RWPE1 (cell line): Measurements from ENCODE around the gene RAI14.
A peak's percentile ranks its signal among the peaks of the same experiment; 100 is the strongest.

Experiments used
- CTCF ChIA-PET: fragments of 350-600 bp; sonication (Branson Sonifier 250); formaldehyde crosslinking; extraction: SDS; loops from one replicate; lab custom pipeline; 2021; lab: Yijun Ruan, JAX
- POLR2A ChIA-PET: fragments of 400-600 bp; formaldehyde crosslinking; extraction: SDS; loops from one replicate; lab custom pipeline; 2020; ENCODE audit warnings: antibody characterized with exemption; ENCODE audit not compliant: low non-redundant PET; lab: Yijun Ruan, JAX
- DNase-seq: peaks from one replicate; pipeline ENCODE4 v3.0.0; 2012; ENCODE audit warnings: low spot score
- H3K27ac ChIP-seq: fragments of 450-650 bp; 2 replicates; pipeline ENCODE4 v1.5.1; 2017
- TF ChIP-seq, protein P1 (sequence below): fragments of 450-650 bp; conservative IDR thresholded peaks from 2 replicates; pipeline ENCODE4 v1.5.1; 2017; ENCODE audit warnings: low read depth, mild to moderate bottlenecking

RAI14 gene

GRCh38 chr5:34669931-34670516, 13.9 kb downstream of the RAI14 start:
- TF ChIP-seq, protein P1, sequence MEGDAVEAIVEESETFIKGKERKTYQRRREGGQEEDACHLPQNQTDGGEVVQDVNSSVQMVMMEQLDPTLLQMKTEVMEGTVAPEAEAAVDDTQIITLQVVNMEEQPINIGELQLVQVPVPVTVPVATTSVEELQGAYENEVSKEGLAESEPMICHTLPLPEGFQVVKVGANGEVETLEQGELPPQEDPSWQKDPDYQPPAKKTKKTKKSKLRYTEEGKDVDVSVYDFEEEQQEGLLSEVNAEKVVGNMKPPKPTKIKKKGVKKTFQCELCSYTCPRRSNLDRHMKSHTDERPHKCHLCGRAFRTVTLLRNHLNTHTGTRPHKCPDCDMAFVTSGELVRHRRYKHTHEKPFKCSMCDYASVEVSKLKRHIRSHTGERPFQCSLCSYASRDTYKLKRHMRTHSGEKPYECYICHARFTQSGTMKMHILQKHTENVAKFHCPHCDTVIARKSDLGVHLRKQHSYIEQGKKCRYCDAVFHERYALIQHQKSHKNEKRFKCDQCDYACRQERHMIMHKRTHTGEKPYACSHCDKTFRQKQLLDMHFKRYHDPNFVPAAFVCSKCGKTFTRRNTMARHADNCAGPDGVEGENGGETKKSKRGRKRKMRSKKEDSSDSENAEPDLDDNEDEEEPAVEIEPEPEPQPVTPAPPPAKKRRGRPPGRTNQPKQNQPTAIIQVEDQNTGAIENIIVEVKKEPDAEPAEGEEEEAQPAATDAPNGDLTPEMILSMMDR, result no peak
- H3K27ac ChIP-seq, result no peak overlapping the region
- no peak for DNase-seq
- ChIA-PET POLR2A (interaction anchor here (0.7 kb wide), 1 partner anchor 169 kb away, joined by 3 read pairs; the partner anchor contains the start of gene TTC23L), CTCF (interaction anchor here (0.6 to 1.0 kb wide), 2 partner anchors 10 to 98 kb away, joined by 3 read pairs; no protein-coding TSS in a partner anchor)

DNA sequence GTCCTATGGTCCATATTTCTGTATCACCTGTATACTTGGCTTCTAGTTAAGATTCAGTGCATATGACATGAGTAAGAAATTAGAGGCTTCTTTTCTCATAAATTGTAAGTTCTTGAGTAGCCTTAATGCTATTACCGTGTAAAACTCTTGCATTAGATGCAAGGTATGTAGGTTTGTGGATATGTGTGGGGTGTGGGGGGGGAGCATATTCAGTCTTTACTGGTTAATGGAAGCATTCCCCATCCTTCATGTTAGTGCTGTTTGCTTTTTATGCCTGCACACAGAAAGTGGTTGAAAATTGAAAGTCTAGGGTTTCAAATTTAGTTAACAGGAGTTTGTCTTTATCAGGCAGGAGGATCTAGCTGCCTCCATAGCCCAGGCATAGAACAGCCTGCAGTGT, 16.1 kb downstream of the RAI14 start:
- ChIA-PET POLR2A (no interaction called here), CTCF (no interaction called here)
- TF ChIP-seq, protein P1, result no peak
- DNase-seq, result no peak
- H3K27ac ChIP-seq, result no peak overlapping the region

- CTCF ChIA-PET, result no interaction called here
- POLR2A ChIA-PET, result no interaction called here
- DNase-seq, result no peak
- H3K27ac ChIP-seq, result peak overlapping the region; percentile 42
- TF ChIP-seq, protein P1, result no peak
These were observed 17.5 kb downstream of the RAI14 start for GRCh38 chr5:34673463-34674125.

DNA sequence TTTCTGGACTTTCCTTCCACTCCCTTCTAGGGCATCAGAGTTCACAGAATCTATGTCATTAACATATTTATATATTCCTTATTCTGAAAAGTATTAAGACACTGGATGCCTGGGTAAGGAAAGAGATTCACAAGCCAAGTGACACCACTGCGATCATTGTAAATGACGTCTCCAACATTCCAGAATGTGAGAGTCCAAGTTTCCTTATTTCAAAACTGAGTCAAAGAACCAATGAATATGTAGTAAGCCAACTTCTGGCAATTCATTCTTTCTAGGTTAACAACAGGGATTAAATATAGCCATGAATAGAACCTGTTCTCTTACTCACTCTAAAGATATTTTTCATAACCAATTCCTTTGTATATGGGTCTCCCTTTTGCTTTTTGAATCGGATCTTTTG, 18.1 kb downstream of the RAI14 start:
- CTCF ChIA-PET, result interaction anchor here (0.6 kb wide), 1 partner anchor 20 kb away, joined by 11 read pairs; no protein-coding TSS in a partner anchor

GRCh38 chr5:34675857-34676256, 19.7 kb downstream of the RAI14 start:
- DNase-seq, result no peak
- CTCF ChIA-PET, result no interaction called here
- POLR2A ChIA-PET, result no interaction called here
- H3K27ac ChIP-seq, result no peak overlapping the region
- TF ChIP-seq, protein P1, result no peak

More for the DNA sequence above, 18.1 kb downstream of the RAI14 start:
- TF ChIP-seq, protein P1, result no peak
- H3K27ac ChIP-seq, result peak overlapping the region; percentile 43; the same call in 1 of the 2 replicates
- POLR2A ChIA-PET, result no interaction called here
- DNase-seq, result peak; percentile 59

DNA sequence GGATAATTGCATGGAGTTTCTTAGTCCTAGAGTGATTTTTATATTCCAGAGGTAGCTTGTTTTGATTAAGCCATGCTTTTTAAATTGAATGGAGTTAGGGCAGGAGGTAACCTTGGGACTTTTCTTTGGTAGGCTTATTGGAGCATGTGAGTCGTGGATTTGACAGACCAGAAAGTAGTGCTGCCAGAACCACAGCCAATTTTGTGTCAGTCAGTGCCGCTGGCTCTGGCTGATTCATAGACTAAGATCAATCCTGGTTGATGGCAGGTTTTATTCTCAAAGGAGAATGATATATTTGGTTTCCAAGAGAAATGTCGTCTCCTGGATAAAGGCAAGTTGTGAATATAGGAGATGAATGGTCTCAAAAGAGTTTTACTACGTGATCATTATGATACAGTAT, 20.3 kb downstream of the RAI14 start:
- no peak overlapping the region for H3K27ac ChIP-seq
- TF ChIP-seq, protein P1, result no peak
- DNase-seq, result no peak
- ChIA-PET CTCF (no interaction called here), POLR2A (no interaction called here)
